ENCODE measurements around the gene NDC80. TPM values are rescaled to one million over a fixed set of nuclear protein-coding genes. Genes with fewer than 3 reads are reported as not detected.

Gene NDC80
- total RNA-seq, 1 experiment from 2014 or later: 43.0 TPM

GRCh38 chr18:2625217-2625616 is 53.9 kb downstream of the NDC80 start:
- CTCF ChIA-PET: no interaction called here
- TF ChIP-seq SOX15 (CRISPR knock-in tag; IDR thresholded peaks at IDR 0.05) (no peak), PRRX2 (CRISPR knock-in tag; IDR thresholded peaks at IDR 0.05) (no peak), ZNF263 (CRISPR knock-in tag; IDR thresholded peaks at IDR 0.05; ENCODE audit: low read depth) (no peak), ELF4 (CRISPR knock-in tag; IDR thresholded peaks at IDR 0.05; ENCODE audit: low read depth) (no peak), ZBTB43 (CRISPR knock-in tag; IDR thresholded peaks at IDR 0.05) (no peak), MLX (CRISPR knock-in tag; IDR thresholded peaks at IDR 0.05) (no peak), CREB1 (CRISPR knock-in tag; IDR thresholded peaks at IDR 0.05) (no peak), MYBL2 (CRISPR knock-in tag; IDR thresholded peaks at IDR 0.05) (no peak), IRF1 (CRISPR knock-in tag; IDR thresholded peaks at IDR 0.05) (no peak), ATF3 (CRISPR knock-in tag; conservative IDR thresholded peaks at IDR 0.05) (no peak), ZNF281 (CRISPR knock-in tag; IDR thresholded peaks at IDR 0.05) (no peak), E2F5 (CRISPR knock-in tag; IDR thresholded peaks at IDR 0.05) (no peak), CBFB (CRISPR knock-in tag; IDR thresholded peaks at IDR 0.05; ENCODE audit: low read depth) (no peak), ZNF232 (CRISPR knock-in tag; IDR thresholded peaks at IDR 0.05) (no peak), AR (CRISPR knock-in tag; IDR thresholded peaks at IDR 0.05) (no peak), RELA (CRISPR knock-in tag; IDR thresholded peaks at IDR 0.05; ENCODE audit: borderline replicate concordance) (no peak)
- Mint-ChIP-seq H3K27me3 (ENCODE audit: low read depth) (no peaks in the 10 kb centered on the region), H3K9me3 (peaks cover 3% of the 10 kb centered on the region; the same call in 1 of the 2 replicates), H3K4me3 (no peak overlapping the region), H3K27ac (no peak overlapping the region), H3K36me3 (no peaks in the 10 kb centered on the region), H3K4me1 (no peaks in the 10 kb centered on the region)
- DNase-seq (ENCODE audit: low spot score) (no peak), ATAC-seq (no peak)
- POLR2A ChIA-PET: no interaction called here

- ATAC-seq (no peak), DNase-seq (ENCODE audit: low spot score) (no peak)
- Mint-ChIP-seq H3K4me1 (no peaks in the 10 kb centered on the region), H3K27ac (no peak overlapping the region), H3K27me3 (ENCODE audit: low read depth) (no peaks in the 10 kb centered on the region), H3K9me3 (peaks cover 20% of the 10 kb centered on the region), H3K4me3 (no peak overlapping the region), H3K36me3 (no peaks in the 10 kb centered on the region)
- ChIA-PET POLR2A (interaction anchor here (0.8 kb wide), 1 partner anchor 469 kb away, joined by 3 read pairs; no protein-coding TSS in a partner anchor), CTCF (no interaction called here)
- TF ChIP-seq ZNF232 (CRISPR knock-in tag; IDR thresholded peaks at IDR 0.05): no peak
- no peak for TF ChIP-seq ZNF121 (CRISPR knock-in tag; IDR thresholded peaks at IDR 0.05)
- no peak for TF ChIP-seq GRHL2 (CRISPR knock-in tag; IDR thresholded peaks at IDR 0.05; ENCODE audit: insufficient replicate concordance, severe bottlenecking)
- TF ChIP-seq USF1 (CRISPR knock-in tag; IDR thresholded peaks at IDR 0.05): no peak
- TF ChIP-seq SOX15 (CRISPR knock-in tag; IDR thresholded peaks at IDR 0.05): no peak
- TF ChIP-seq E2F5 (CRISPR knock-in tag; IDR thresholded peaks at IDR 0.05): no peak
- no peak for TF ChIP-seq CBFB (CRISPR knock-in tag; IDR thresholded peaks at IDR 0.05; ENCODE audit: low read depth)
- TF ChIP-seq ZNF416 (CRISPR knock-in tag; IDR thresholded peaks at IDR 0.05): no peak
- TF ChIP-seq NR2C2 (CRISPR knock-in tag; IDR thresholded peaks at IDR 0.05): no peak
- no peak for TF ChIP-seq RORB (CRISPR knock-in tag; IDR thresholded peaks at IDR 0.05)
- TF ChIP-seq ZMAT4 (CRISPR knock-in tag; IDR thresholded peaks at IDR 0.05): no peak
- TF ChIP-seq NR1H2 (CRISPR knock-in tag; IDR thresholded peaks at IDR 0.05): no peak
Measured at GRCh38 chr18:2627821-2628276, 56.5 kb downstream of the NDC80 start.

Measured in WTC11 (cell line).